Endodermal cell (in vitro differentiated cells): ENCODE results near the gene GNAL. TPM values are rescaled to one million over a fixed set of nuclear protein-coding genes. Genes with fewer than 3 reads are reported as not detected.

Source experiments
- DNase-seq: peaks from one replicate; pipeline ENCODE4 v3.0.0-alpha.2; 2017
- H3K27ac ChIP-seq: 2 replicates; pipeline ENCODE4 v1.5.1; 2013; ENCODE audit warnings: mild to moderate bottlenecking, low read depth, low read length, moderate library complexity
- H3K27me3 ChIP-seq: 2 replicates; pipeline ENCODE4 v1.6.1; 2013; ENCODE audit warnings: mild to moderate bottlenecking, low read length, moderate library complexity; ENCODE audit not compliant: insufficient read depth, control insufficient read depth, poor library complexity, severe bottlenecking
- H3K36me3 ChIP-seq: 2 replicates; pipeline ENCODE4 v1.7.0; 2013; ENCODE audit warnings: mild to moderate bottlenecking, low read length, moderate library complexity; ENCODE audit not compliant: control insufficient read depth, insufficient read depth
- H3K4me1 ChIP-seq: one replicate; pipeline ENCODE4 v1.7.0; 2013; ENCODE audit warnings: low read length; ENCODE audit not compliant: control insufficient read depth, insufficient read depth
- H3K4me3 ChIP-seq: 2 replicates; pipeline ENCODE4 v1.5.1; 2013; ENCODE audit warnings: mild to moderate bottlenecking, low read length, moderate library complexity
- H3K9ac ChIP-seq: 2 replicates; pipeline ENCODE4 v1.6.1; 2013; ENCODE audit warnings: mild to moderate bottlenecking, low read length, moderate library complexity; ENCODE audit not compliant: poor library complexity, severe bottlenecking; ENCODE audit errors: extremely low read depth
- H3K9me3 ChIP-seq: 2 replicates; pipeline ENCODE4 v1.6.1; 2013; ENCODE audit warnings: mild to moderate bottlenecking, low read length, moderate library complexity; ENCODE audit not compliant: control insufficient read depth
- H3K27ac Mint-ChIP-seq: 2 replicates; pipeline ENCODE4 v1.8.0; 2020; ENCODE audit warnings: mixed read lengths
- H3K27me3 Mint-ChIP-seq: 2 replicates; pipeline ENCODE4 v1.8.0; 2021; ENCODE audit warnings: mild to moderate bottlenecking, mixed read lengths; ENCODE audit not compliant: insufficient read depth
- H3K36me3 Mint-ChIP-seq: 2 replicates; pipeline ENCODE4 v1.8.0; 2020; ENCODE audit warnings: low read depth, mixed read lengths
- H3K4me1 Mint-ChIP-seq: 2 replicates; pipeline ENCODE4 v1.8.0; 2020; ENCODE audit warnings: mixed read lengths
- H3K4me3 Mint-ChIP-seq: 2 replicates; pipeline ENCODE4 v1.8.0; 2020; ENCODE audit warnings: mild to moderate bottlenecking, moderate library complexity, mixed read lengths
- H3K9me3 Mint-ChIP-seq: 2 replicates; pipeline ENCODE4 v1.8.0; 2020; ENCODE audit warnings: mild to moderate bottlenecking, mixed read lengths
- CTCF ChIP-seq: fragments of 200-600 bp; sonication (generic); conservative IDR thresholded peaks from 2 replicates; pipeline ENCODE4 v1.5.0; 2021; ENCODE audit warnings: antibody characterized with exemption, mild to moderate bottlenecking
- WGBS, 2 experiments: methylation state at CpG; one replicate each; pipeline versions ENCODE4 v1.1.5 to v1.1.7; 2013; ENCODE audit warnings: missing lambda C conversion rate in 2 of 2, mixed read lengths in 1 of 2; ENCODE audit not compliant: insufficient coverage in 1 of 2, insufficient read length in 1 of 2; 5-methylcytosine and 5-hydroxymethylcytosine counted together
- total RNA-seq, 2 donors: library from RNA; stranded (reverse); fragmentation: NEBNext Ultra II Directional in 1 of 2; extraction: Animal tissue kit (Norgen Biotek cat#: 25700) in 1 of 2; gene quantifications; 2 replicates in 1 of 2; 3 replicates in 1 of 2; pipeline ENCODE4 v1.2.1, GENCODE V29; 2021

GNAL gene
- total RNA-seq, 2 donors from 2014 or later: 37.9 to 58.2 TPM

DNA sequence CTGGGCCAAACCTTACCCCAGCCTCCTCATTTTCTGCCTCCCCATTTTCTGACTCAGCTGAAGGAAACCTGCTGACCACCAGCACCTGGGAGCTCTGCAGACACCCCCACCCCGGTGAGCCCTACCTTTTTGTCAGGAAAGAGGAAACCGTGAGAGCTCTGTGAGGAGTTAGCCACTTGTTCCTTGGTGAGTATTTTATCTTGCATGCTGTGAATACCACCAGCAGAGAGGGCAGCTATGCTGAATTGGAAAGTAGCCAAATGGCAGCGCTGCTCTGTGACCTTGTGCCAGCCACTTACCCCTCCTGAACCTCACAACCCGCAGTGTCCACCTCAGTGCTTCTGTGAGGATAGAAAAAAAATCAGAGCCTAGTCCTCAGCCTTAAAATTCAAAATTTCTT lies 216.5 kb downstream of the GNAL start:
- Mint-ChIP-seq H3K27me3 (no peaks in the 10 kb centered on the region), H3K27ac (peak overlapping the region; percentile 72), H3K9me3 (no peaks in the 10 kb centered on the region), H3K4me1 (peaks cover 44% of the 10 kb centered on the region), H3K4me3 (no peak overlapping the region), H3K36me3 (peaks cover 4% of the 10 kb centered on the region)
- no peak overlapping the region for H3K9ac ChIP-seq
- H3K4me1 ChIP-seq: peaks cover 12% of the 10 kb centered on the region
- no peaks in the 10 kb centered on the region for H3K27me3 ChIP-seq
- no peaks in the 10 kb centered on the region for H3K36me3 ChIP-seq
- H3K9me3 ChIP-seq: no peaks in the 10 kb centered on the region
- no peak overlapping the region for H3K27ac ChIP-seq
- DNase-seq: peak; percentile 58
- WGBS, 2 experiments: 82 to 85% methylated on average over 4 of the region's 4 CpGs
- TF ChIP-seq CTCF: no peak
- H3K4me3 ChIP-seq: no peak overlapping the region

DNA sequence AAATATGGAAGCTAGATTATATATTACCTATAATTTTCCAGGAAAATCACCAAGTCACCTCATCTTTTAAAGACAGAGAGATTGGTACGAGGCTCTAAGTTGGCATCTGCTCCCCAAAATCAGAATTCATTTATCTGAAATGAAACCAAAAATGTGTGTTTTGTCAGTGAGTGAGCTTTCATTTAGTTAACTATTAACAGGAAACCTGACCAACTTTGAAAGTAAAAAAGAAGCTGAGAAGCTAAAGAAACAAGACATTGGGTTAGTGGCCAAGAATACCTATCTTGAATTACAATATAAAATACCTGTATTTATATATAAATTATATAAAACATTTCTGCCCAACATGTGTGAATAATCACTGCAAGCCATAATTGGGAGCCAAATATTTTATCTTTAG lies 217.1 kb downstream of the GNAL start:
- Mint-ChIP-seq H3K27me3 (no peaks in the 10 kb centered on the region), H3K9me3 (no peaks in the 10 kb centered on the region), H3K36me3 (peaks cover 4% of the 10 kb centered on the region), H3K27ac (peak overlapping the region; percentile 72), H3K4me1 (peaks cover 44% of the 10 kb centered on the region), H3K4me3 (no peak overlapping the region)
- no peak for DNase-seq
- H3K36me3 ChIP-seq: no peaks in the 10 kb centered on the region
- H3K27ac ChIP-seq: no peak overlapping the region
- no peak overlapping the region for H3K9ac ChIP-seq
- 94% methylated on average over 1 of the region's 1 CpG; no CpG with 5 or more reads in 1 of the 2 experiments for whole genome bisulfite sequencing, 2 experiments
- H3K4me1 ChIP-seq: peaks cover 12% of the 10 kb centered on the region
- no peak for TF ChIP-seq CTCF
- H3K4me3 ChIP-seq: no peak overlapping the region
- H3K9me3 ChIP-seq: no peaks in the 10 kb centered on the region
- no peaks in the 10 kb centered on the region for H3K27me3 ChIP-seq

DNA sequence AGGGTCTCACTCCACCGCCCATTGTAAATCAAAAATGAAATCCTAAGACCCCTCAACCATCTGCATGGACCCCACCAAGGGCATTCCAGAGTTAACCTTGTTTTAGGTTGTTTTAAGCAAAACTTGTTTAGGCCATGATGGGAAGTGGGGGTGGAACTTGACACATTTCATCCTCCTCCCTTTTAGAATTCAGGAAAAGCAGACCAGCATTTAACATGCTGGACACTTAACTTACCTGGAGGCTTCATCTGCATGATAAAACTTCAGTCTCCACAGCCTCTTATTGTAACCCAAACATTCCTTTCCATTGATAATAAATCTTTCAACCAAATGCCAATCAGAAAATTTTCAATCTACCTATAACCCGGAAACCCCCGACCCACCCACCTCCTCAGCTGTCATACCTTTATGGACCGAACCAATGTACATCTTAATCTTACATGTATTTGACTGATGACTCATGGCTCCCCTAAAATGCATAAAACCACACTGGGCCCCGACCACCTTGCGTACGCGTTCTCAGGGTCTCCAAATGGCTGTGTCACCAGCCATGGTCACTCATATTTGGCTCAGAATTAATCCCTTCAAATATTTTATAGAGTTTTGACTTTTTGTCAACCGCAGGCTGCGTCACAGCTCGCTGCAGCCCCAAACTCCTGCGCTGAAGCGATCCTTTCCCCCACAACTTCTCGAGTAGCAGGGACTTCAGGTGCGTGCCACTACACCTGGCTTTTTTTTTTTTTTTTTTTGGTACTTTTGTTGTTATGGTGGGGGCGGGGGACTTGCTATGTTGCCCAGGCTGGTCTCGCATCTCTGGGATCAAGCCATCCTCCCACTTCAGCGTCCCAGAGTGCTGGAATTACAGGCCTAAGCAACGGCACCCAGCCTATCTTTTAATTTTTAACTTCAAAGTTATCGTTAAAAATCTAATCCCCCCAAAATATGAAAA lies 218.1 kb downstream of the GNAL start:
- no peak for TF ChIP-seq CTCF
- 65% methylated on average over 9 to 20 of the region's 20 CpGs for WGBS, 2 experiments
- Mint-ChIP-seq H3K36me3 (no peaks in the 10 kb centered on the region), H3K4me3 (peak overlapping the region; percentile 74), H3K27me3 (no peaks in the 10 kb centered on the region), H3K9me3 (no peaks in the 10 kb centered on the region), H3K27ac (no peak overlapping the region), H3K4me1 (peaks cover 37% of the 10 kb centered on the region)
- Histone ChIP-seq H3K27ac (no peak overlapping the region), H3K36me3 (no peaks in the 10 kb centered on the region), H3K9ac (peak overlapping the region; percentile 69), H3K4me1 (peaks cover 8% of the 10 kb centered on the region), H3K27me3 (no peaks in the 10 kb centered on the region), H3K4me3 (peak overlapping the region; percentile 96), H3K9me3 (no peaks in the 10 kb centered on the region)
- DNase-seq: peak; percentile 55
